ENCODE data around the gene HASPIN.

The HASPIN gene

DNA sequence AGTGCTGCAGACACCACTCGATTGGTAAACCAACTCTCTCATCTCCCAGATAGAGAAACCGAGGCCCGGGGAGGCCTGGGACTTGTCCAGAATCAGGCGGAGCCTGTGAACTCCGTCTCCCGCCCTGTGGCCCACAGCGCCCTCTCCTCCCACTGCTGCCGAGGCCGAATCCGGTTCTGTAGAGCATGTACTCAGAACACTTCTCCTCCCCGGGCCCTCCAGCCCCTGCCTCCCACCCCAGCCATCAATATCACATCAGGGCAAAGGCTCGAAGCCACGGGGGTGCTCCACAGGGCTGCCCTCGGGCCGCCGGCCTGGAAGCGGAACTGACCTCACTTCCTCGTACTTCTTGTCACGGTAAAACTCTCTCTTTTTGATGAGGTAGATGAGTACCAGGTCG lies 42.1 kb upstream of the HASPIN start:
- TF ChIP-seq, protein P1, sequence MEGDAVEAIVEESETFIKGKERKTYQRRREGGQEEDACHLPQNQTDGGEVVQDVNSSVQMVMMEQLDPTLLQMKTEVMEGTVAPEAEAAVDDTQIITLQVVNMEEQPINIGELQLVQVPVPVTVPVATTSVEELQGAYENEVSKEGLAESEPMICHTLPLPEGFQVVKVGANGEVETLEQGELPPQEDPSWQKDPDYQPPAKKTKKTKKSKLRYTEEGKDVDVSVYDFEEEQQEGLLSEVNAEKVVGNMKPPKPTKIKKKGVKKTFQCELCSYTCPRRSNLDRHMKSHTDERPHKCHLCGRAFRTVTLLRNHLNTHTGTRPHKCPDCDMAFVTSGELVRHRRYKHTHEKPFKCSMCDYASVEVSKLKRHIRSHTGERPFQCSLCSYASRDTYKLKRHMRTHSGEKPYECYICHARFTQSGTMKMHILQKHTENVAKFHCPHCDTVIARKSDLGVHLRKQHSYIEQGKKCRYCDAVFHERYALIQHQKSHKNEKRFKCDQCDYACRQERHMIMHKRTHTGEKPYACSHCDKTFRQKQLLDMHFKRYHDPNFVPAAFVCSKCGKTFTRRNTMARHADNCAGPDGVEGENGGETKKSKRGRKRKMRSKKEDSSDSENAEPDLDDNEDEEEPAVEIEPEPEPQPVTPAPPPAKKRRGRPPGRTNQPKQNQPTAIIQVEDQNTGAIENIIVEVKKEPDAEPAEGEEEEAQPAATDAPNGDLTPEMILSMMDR (IDR thresholded peaks at IDR 0.05; ENCODE audit: extremely low read depth, missing control alignments): no peak
- no peak for DNase-seq (ENCODE audit: low spot score)

- TF ChIP-seq, protein P1 (IDR thresholded peaks at IDR 0.05; ENCODE audit: extremely low read depth, missing control alignments): no peak
- DNase-seq (ENCODE audit: low spot score): no peak
Measured at GRCh38 chr17:3682033-3682432, 41.7 kb upstream of the HASPIN start.

DNA sequence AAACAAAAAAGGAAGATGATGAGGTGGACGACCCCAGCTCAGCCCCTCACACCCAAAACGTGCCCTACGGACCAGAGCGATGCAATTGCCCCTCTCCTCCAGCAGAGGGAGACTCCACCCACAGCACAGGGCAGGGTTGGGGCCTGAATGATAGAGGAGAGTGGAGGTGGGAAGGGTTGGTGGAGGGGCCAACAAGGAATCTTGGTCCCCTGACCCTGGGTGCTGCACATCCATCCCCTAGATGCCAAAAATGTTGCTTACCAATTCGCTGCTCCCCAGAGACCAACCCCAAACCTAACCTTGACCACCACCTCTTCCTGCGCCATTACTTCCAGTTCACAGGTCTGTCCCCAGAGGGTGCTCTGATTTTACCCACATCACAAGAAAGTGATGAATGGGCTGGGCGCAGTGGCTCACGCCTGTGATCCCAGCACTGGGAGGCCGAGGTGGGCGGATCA lies 40.6 kb upstream of the HASPIN start:
- peak; percentile 88 for DNase-seq (ENCODE audit: low spot score)
- TF ChIP-seq, protein P1 (IDR thresholded peaks at IDR 0.05; ENCODE audit: extremely low read depth, missing control alignments): peak; percentile 84

- no peak for DNase-seq (ENCODE audit: low spot score)
Measured at GRCh38 chr17:3685174-3685573, 38.5 kb upstream of the HASPIN start.

GRCh38 chr17:3688027-3688553 lies 35.6 kb upstream of the HASPIN start:
- peak; percentile 53 for DNase-seq (ENCODE audit: low spot score)
- TF ChIP-seq, protein P1 (IDR thresholded peaks at IDR 0.05; ENCODE audit: extremely low read depth, missing control alignments): no peak

More at GRCh38 chr17:3685174-3685573, 38.5 kb upstream of the HASPIN start:
- TF ChIP-seq, protein P1 (IDR thresholded peaks at IDR 0.05; ENCODE audit: extremely low read depth, missing control alignments): no peak

- TF ChIP-seq, protein P1 (IDR thresholded peaks at IDR 0.05; ENCODE audit: extremely low read depth, missing control alignments): no peak
- DNase-seq (ENCODE audit: low spot score): no peak
Measured at GRCh38 chr17:3688852-3689261, 34.8 kb upstream of the HASPIN start.

DNA sequence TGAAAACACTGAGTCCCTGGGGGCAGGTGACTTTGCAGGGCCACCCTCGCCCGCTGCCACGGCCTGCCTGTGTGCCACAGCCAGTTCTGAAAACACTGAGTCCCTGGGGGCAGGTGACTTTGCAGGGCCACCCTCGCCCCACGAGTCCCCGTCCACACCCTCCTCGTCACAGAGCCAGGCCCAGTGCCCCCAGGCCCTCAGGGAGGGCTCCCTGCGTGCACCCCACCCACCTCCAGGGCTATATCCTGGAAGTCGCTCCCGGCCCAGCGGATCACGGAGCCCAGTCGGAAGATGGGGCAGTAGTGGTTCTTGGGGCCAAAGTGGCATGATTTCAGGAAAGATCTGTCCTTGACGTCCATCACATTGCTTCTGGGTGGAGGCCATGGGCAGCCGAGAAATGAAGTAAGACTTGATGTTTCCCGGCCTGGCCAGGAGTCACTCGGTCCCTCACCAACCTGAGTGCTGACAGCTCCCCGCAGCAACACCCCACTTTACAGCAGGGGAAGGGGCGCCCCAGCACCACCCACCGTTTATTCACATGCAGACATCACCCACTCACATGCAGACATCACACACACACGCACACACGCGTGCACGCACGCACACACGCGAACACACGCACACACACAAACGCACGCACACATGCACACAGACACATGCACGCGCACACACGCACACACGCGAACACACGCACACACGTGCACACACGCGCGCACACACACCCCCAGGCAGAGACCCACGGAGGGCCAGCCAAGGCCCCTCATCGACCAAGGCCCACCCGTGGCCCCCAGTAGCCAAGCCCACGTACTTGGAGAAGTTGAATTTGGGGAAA lies 34.2 kb upstream of the HASPIN start:
- TF ChIP-seq, protein P1 (IDR thresholded peaks at IDR 0.05; ENCODE audit: extremely low read depth, missing control alignments): no peak
- no peak for DNase-seq (ENCODE audit: low spot score)

Measured in GM20000 (cell line).